ENCODE data around the gene HMGN4. TPM values are rescaled to one million over a fixed set of nuclear protein-coding genes. Genes with fewer than 3 reads are reported as not detected.
A peak's percentile ranks its signal among the peaks of the same experiment; 100 is the strongest.

Gene HMGN4
- total and polyA plus RNA-seq, 9 of the 15 experiments (the other 6 are each of a cell fraction or from before 2014, with no cell fraction given) = 35.4 to 134 (median 94.1) TPM

DNA sequence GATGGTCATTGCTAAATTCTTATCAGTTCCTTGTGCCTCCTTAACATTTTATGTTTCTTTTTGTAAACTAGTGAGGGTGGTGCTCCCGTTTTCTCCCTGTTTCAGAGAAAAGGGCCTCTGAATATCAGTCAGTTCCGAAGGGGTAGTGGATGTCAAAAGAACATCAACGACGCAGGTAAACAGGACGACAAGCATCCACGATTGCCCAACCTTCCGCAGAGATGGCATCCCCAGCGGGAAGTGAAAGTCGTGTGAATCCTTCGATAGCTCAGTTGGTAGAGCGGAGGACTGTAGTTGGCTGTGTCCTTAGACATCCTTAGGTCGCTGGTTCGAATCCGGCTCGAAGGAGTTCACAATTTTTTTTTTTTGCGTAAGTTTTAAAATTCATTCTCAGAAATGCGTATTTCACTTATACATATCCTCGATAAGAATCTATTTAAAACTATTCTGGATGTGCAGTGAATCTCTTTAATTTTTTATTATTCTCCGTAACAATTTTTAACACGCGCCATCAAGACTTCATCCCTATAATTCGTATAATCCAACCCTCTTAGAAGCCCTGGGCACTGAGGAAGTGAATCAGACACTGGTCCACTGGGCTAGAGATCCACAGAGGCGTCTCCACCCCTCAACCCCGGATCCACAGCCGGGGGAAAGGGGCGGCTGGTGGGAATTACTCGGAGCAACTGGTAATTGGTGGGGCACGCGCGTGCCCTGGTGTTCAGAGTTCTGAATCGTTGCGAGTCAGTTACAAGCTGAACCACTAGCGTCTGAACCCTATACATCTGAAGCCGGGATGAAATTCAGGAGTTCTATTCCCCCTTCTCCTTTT, 30.7 kb downstream of the HMGN4 start (continued):
- TF ChIP-seq ZNF436 (CRISPR knock-in tag; IDR thresholded peaks at IDR 0.05) (0 out of 2 replicates have a peak, but pooled peaks have one; percentile 19), BRF1 (IDR thresholded peaks at IDR 0.05; ENCODE audit: borderline replicate concordance, extremely low read depth, insufficient read length) (peak; percentile 100), HOXB6 (CRISPR knock-in tag; IDR thresholded peaks at IDR 0.05; ENCODE audit: borderline replicate concordance) (no peak), LARP7 (IDR thresholded peaks at IDR 0.05) (no peak), FIP1L1 (IDR thresholded peaks at IDR 0.05; ENCODE audit: low read depth, low read length, poor library complexity, severe bottlenecking) (no peak), KLF10 (CRISPR knock-in tag; IDR thresholded peaks at IDR 0.05) (no peak), DMBX1 (CRISPR knock-in tag; IDR thresholded peaks at IDR 0.05; ENCODE audit: borderline replicate concordance) (0 out of 2 replicates have a peak, but pooled peaks have one; percentile 28), NUFIP1 (IDR thresholded peaks at IDR 0.05; ENCODE audit: partially characterized antibody) (peak; percentile 73), PHF21A (IDR thresholded peaks at IDR 0.05; ENCODE audit: borderline replicate concordance, low read depth) (no peak), NFRKB (IDR thresholded peaks at IDR 0.05; ENCODE audit: low read depth) (no peak), ARHGAP35 (IDR thresholded peaks at IDR 0.05; ENCODE audit: partially characterized antibody) (no peak), ZNF217 (CRISPR knock-in tag; IDR thresholded peaks at IDR 0.05) (no peak), ETV5 (CRISPR knock-in tag; IDR thresholded peaks at IDR 0.05; ENCODE audit: low read depth) (no peak), FOXK2 (conservative IDR thresholded peaks at IDR 0.05 in 1 of 2, IDR thresholded peaks at IDR 0.05 in 1 of 2; ENCODE audit: low read depth in 2 of 2) (peak; percentile 97 to 99), ZNF23 (CRISPR knock-in tag; IDR thresholded peaks at IDR 0.05) (no peak), TSHZ1 (CRISPR knock-in tag; IDR thresholded peaks at IDR 0.05) (no peak), MAFF (IDR thresholded peaks at IDR 0.05; ENCODE audit: low read length) (no peak), FOXJ2 (tag; IDR thresholded peaks at IDR 0.05) (peak; percentile 95), XRCC3 (IDR thresholded peaks at IDR 0.05) (no peak), ZNF143 (CRISPR knock-in tag; IDR thresholded peaks at IDR 0.05) (no peak), TAF15 (IDR thresholded peaks at IDR 0.05; ENCODE audit: low read depth, low read length) (no peak)
- TF ChIP-seq, protein P1, sequence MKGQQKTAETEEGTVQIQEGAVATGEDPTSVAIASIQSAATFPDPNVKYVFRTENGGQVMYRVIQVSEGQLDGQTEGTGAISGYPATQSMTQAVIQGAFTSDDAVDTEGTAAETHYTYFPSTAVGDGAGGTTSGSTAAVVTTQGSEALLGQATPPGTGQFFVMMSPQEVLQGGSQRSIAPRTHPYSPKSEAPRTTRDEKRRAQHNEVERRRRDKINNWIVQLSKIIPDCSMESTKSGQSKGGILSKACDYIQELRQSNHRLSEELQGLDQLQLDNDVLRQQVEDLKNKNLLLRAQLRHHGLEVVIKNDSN (CRISPR knock-in tag; IDR thresholded peaks at IDR 0.05) = no peak
- TF ChIP-seq, protein P2, sequence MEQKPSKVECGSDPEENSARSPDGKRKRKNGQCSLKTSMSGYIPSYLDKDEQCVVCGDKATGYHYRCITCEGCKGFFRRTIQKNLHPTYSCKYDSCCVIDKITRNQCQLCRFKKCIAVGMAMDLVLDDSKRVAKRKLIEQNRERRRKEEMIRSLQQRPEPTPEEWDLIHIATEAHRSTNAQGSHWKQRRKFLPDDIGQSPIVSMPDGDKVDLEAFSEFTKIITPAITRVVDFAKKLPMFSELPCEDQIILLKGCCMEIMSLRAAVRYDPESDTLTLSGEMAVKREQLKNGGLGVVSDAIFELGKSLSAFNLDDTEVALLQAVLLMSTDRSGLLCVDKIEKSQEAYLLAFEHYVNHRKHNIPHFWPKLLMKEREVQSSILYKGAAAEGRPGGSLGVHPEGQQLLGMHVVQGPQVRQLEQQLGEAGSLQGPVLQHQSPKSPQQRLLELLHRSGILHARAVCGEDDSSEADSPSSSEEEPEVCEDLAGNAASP (IDR thresholded peaks at IDR 0.05) = no peak

Data from K562 (cell line).